Mucosa of stomach (tissue), 1 donor: Measurements from ENCODE around the gene KARS1.

Experiments used
- H3K27me3 ChIP-seq: one replicate; pipeline ENCODE4 v1.7.0; 2013; ENCODE audit warnings: mild to moderate bottlenecking, low read length; ENCODE audit not compliant: control insufficient read depth, insufficient read depth
- H3K36me3 ChIP-seq: one replicate; pipeline ENCODE4 v1.7.0; 2013; ENCODE audit warnings: low read length; ENCODE audit not compliant: control insufficient read depth, insufficient read depth
- H3K4me1 ChIP-seq: one replicate; pipeline ENCODE4 v1.7.0; 2013; ENCODE audit warnings: mild to moderate bottlenecking, low read length; ENCODE audit not compliant: control insufficient read depth, insufficient read depth
- H3K4me3 ChIP-seq: one replicate; pipeline ENCODE4 v1.7.0; 2013; ENCODE audit warnings: low read length
- H3K9ac ChIP-seq: one replicate; pipeline ENCODE4 v1.7.0; 2013; ENCODE audit warnings: mild to moderate bottlenecking, low read length, moderate library complexity
- H3K9me3 ChIP-seq: one replicate; pipeline ENCODE4 v1.7.0; 2013; ENCODE audit warnings: mild to moderate bottlenecking, low read length, moderate library complexity; ENCODE audit not compliant: control insufficient read depth
- donor health status: Pancreatic carcinoma.

KARS1 gene

DNA sequence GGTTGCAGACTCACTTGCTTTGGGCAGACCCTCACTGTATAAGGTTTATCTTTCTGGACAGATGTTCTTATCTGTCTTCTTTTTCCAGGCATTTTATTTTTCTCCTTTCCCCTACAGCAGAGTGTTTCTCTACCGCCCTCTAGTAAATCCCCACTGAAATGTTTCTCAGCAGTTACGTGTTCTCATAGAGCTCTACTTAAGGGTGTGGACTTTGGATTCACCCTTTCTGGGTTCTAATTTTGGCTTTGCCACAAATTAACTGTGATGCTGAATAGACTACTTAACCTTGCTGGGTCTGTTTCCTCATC, 26.3 kb downstream of the KARS1 start:
- Histone ChIP-seq H3K36me3 (peaks cover 2% of the 10 kb centered on the region), H3K9me3 (no peaks in the 10 kb centered on the region), H3K27me3 (no peaks in the 10 kb centered on the region), H3K9ac (no peak overlapping the region), H3K4me3 (no peak overlapping the region), H3K4me1 (peaks cover 7% of the 10 kb centered on the region)

DNA sequence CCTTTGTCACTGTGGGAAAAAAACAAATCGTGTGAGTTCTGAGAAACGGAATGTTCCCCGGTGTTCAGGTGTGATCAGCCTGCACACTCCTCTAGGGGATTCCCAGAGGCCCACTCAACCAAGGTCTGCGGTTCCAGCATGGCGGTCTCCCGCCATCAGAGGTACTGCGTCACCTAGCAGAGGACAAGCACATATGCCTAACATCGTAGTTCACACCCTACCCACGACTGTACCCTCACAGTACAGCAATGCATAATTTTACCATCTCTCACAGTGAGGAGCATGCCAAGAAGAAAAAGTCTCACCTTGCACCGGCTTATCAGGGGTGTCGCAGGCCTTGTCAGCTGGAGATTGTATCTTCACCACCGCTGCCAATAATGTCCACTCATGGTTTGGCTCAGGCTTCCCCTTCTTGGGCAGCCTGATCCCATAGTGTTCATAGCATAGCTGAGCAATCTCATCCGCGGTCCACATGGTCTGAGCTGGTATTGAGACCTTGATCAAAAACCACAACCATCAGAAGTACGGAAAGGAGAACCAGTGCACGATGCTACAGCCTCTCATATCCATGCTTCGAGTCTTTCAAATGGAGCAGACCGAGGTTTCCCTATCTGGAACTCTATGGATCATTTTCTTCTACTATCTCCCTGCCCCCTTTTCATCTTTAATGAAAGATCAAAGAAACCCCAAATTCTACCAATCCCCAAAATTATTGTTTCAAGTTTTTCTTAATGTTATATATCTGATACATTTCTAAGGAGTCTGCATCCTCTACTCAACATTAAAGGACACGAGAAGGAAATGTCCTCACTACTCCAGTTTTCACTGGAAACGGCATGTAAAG, 26.9 kb downstream of the KARS1 start:
- Histone ChIP-seq H3K4me3 (no peak overlapping the region), H3K27me3 (no peaks in the 10 kb centered on the region), H3K9ac (no peak overlapping the region), H3K9me3 (no peaks in the 10 kb centered on the region), H3K36me3 (no peaks in the 10 kb centered on the region), H3K4me1 (peaks cover 7% of the 10 kb centered on the region)

DNA sequence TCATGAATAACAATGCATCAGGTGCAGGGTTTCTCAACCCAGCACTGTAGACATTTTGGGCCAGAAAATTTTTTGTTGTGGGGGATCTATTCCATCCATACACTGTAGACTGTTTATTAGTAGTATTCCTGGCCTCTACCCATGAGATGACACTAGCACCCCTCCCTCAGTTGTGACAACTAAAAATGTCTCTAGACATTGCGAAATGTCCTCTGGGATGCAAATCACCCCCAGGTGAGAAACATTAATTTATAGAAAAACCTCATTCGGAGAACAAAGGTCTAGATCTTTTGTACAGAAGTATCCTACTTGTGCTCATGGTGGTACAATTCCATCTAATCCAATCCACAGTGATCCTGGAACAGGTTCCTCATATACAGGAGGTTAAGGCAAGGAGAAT, 28.7 kb downstream of the KARS1 start:
- Histone ChIP-seq H3K27me3 (no peaks in the 10 kb centered on the region), H3K4me1 (peaks cover 7% of the 10 kb centered on the region), H3K9me3 (no peaks in the 10 kb centered on the region), H3K36me3 (no peaks in the 10 kb centered on the region), H3K4me3 (no peak overlapping the region), H3K9ac (no peak overlapping the region)

DNA sequence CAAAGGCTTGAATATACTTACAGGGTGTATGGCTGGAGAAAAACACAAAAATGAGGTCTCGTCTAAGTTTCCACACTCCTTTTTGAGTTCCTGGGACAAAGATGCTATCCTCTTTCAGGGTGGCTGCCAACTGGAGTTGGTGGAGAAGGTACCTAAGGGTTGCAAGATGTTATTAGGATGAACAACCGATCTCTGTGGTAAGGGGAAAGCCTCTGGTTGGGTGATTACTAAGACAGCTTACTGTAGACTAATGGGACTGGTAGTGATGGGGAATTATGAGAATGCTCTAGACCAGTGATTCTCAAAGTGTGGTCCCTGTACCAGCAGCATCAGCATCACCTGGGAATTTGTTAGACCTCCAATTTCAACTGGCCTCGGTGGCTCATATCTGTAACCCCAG, 30.3 kb downstream of the KARS1 start:
- no peak overlapping the region for H3K4me3 ChIP-seq
- H3K36me3 ChIP-seq: no peaks in the 10 kb centered on the region
- no peak overlapping the region for H3K9ac ChIP-seq
- H3K27me3 ChIP-seq: no peaks in the 10 kb centered on the region
- peaks cover 3% of the 10 kb centered on the region for H3K4me1 ChIP-seq
- no peaks in the 10 kb centered on the region for H3K9me3 ChIP-seq

DNA sequence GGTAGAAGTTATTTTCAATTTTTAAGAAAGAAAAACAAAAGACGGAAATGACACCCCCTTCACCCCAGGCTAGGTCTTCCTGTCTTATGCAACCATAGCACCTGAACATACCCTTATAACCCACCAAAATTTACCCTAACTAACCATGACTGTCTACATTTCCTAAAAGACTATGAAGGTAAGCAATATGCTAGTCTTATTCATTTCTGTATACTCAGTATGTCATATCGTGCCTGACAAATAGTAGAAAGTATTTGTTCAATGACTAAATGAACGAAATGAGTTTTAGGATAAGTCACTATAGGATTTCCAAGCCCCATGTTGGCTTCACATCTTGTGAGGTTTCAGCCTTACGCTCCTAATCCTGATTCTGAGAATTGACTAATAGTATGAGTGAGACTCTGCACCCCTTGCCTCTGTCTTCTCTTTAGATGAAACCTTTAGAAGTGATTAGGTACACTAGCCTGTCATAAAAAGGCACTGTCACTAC, 30.9 kb downstream of the KARS1 start:
- Histone ChIP-seq H3K4me1 (no peaks in the 10 kb centered on the region), H3K4me3 (no peak overlapping the region), H3K27me3 (no peaks in the 10 kb centered on the region), H3K36me3 (no peaks in the 10 kb centered on the region), H3K9me3 (no peaks in the 10 kb centered on the region), H3K9ac (no peak overlapping the region)

DNA sequence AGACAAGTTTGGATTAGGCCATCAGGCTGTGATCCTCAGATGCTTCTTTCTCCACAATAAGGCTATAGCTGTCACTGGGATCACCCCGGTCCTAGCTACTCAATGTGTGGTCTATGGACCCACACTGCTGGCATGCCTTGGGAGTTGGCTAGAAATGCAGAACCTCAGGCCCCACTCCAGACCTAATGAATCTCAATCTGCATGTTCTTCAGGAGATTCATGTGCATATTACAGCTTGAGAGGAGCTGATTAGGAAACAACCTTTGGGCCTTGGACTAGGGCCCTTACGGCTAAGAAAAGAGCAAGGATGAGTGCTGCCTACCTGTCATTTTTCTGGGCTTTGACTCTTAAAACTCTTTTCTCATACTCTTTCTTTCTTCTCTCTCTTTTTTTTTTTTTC, 31.8 kb downstream of the KARS1 start:
- H3K27me3 ChIP-seq: no peaks in the 10 kb centered on the region
- H3K4me1 ChIP-seq: no peaks in the 10 kb centered on the region
- H3K9me3 ChIP-seq: no peaks in the 10 kb centered on the region
- H3K36me3 ChIP-seq: no peaks in the 10 kb centered on the region
- no peak overlapping the region for H3K9ac ChIP-seq
- no peak overlapping the region for H3K4me3 ChIP-seq

DNA sequence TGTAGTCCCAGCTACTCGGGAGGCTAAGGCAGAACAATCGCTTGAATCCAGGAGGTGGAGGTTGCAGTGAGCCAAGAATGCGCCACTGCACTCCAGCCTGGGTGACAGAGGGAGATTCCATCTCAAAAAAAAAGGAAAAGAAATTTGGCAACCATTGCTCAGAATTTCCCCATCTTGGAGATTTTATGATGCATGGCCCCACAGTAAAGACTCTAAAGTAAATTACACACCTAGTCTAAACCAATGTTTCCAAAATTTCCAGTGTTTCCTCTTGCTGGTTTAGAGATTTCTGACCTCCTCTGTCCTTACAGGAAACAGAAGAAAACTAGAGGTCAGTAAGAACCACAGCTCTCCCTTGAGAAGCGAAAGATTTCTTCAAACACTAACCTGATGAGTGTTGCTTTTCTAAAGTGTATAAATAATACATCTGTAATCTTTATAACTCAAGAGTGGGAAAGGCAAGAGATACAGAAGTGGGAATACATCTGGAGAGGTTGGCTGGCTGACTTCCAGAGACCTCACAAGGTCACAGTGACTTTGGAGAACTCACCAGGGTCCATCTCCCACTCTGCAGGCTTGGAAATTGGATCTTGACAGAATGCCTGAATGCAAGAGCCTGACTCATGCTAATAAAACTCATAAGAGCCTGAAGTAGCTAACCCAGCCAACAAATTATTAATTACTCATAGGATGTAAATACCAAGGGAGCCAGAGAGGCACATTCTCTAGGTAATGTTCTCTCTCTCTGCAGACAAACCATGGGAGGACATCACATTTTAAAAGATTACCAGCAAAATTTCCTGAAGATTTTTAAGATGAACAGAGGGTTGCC, 33.2 kb downstream of the KARS1 start:
- no peak overlapping the region for H3K4me3 ChIP-seq
- no peaks in the 10 kb centered on the region for H3K4me1 ChIP-seq
- no peaks in the 10 kb centered on the region for H3K9me3 ChIP-seq
- no peaks in the 10 kb centered on the region for H3K27me3 ChIP-seq
- H3K9ac ChIP-seq: no peak overlapping the region
- H3K36me3 ChIP-seq: no peaks in the 10 kb centered on the region

DNA sequence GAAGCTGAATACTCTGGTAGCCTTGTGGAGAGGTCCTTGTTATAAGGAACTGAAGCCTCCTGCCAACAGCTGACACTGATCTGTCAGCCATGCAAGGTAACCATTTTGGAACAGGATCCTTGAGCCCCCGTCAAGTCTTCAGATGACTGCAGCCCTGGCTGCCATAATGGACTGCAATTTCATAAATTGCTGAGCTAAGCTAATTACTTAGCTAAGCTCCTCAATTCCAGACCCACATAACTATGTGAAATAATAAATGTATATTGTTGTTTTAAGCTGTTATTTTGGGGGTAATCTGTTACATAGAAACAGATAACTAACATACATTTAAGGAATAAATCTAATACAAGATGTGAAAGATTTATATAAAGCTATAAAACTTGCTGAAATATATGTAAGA, 41.0 kb downstream of the KARS1 start:
- H3K9ac ChIP-seq: no peak overlapping the region
- H3K9me3 ChIP-seq: no peaks in the 10 kb centered on the region
- H3K27me3 ChIP-seq: no peaks in the 10 kb centered on the region
- H3K36me3 ChIP-seq: peaks cover 10% of the 10 kb centered on the region
- H3K4me1 ChIP-seq: no peaks in the 10 kb centered on the region
- H3K4me3 ChIP-seq: no peak overlapping the region

DNA sequence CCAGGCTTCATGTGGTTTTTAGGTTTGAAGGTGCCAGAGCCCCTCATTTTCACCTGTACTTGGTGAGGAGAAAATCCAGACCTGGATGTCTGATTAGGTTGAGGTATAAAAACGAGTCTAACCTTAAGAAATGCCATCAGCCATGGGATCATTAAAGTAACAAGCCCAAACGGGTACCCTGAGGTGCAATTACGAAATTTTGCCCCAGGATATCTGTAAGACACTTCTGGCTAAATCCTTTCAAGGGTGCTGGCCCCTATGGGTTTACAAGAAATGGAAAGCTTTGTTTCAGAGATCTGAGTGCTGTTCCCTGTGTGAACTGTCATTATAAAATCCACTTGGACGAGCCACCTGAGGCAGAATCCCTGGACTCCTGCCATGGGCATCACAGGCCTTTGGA, 44.2 kb downstream of the KARS1 start:
- Histone ChIP-seq H3K9ac (no peak overlapping the region), H3K36me3 (peaks cover 15% of the 10 kb centered on the region), H3K4me1 (no peaks in the 10 kb centered on the region), H3K9me3 (no peaks in the 10 kb centered on the region), H3K4me3 (no peak overlapping the region), H3K27me3 (no peaks in the 10 kb centered on the region)

DNA sequence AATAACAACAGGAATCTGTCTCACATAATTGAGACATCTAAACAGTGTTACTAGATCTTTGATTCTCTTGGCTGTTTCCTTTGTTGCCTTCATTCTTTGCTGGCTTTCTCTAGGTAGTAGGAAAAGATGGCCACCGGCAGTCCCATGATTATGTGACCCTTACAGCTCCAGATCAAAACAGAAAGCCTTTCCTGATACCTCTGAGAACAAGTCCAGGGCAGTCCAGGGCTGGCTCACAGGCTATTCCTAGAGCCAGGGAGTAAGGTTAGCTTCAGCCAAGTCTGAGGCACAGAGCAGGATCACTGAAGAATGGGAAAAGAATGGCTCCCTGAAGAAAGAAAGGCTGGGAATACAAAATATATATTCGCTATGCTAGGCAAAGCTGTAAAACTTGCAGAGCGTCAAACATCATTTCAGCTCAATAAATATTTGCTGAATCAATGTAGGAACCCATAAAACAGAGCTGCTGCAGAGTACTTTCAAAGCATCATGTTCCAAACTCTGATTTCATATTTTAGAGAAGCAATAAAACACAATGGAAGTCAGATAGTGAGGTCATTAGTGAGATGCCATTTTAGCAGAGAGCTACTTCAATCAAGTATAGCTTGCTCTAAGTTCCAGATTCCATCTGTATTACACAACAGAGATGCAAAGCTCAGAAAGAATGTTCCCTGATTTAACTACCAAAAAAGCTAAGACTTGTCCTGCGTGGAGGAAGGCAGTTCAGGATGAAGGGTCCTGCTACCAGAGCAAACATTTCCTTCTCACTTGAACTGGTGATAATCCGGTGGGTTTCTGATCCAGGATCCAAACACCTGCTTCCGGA, 47.8 kb downstream of the KARS1 start:
- no peak overlapping the region for H3K4me3 ChIP-seq
- no peak overlapping the region for H3K9ac ChIP-seq
- no peaks in the 10 kb centered on the region for H3K9me3 ChIP-seq
- H3K27me3 ChIP-seq: no peaks in the 10 kb centered on the region
- peaks cover 15% of the 10 kb centered on the region for H3K36me3 ChIP-seq
- no peaks in the 10 kb centered on the region for H3K4me1 ChIP-seq

DNA sequence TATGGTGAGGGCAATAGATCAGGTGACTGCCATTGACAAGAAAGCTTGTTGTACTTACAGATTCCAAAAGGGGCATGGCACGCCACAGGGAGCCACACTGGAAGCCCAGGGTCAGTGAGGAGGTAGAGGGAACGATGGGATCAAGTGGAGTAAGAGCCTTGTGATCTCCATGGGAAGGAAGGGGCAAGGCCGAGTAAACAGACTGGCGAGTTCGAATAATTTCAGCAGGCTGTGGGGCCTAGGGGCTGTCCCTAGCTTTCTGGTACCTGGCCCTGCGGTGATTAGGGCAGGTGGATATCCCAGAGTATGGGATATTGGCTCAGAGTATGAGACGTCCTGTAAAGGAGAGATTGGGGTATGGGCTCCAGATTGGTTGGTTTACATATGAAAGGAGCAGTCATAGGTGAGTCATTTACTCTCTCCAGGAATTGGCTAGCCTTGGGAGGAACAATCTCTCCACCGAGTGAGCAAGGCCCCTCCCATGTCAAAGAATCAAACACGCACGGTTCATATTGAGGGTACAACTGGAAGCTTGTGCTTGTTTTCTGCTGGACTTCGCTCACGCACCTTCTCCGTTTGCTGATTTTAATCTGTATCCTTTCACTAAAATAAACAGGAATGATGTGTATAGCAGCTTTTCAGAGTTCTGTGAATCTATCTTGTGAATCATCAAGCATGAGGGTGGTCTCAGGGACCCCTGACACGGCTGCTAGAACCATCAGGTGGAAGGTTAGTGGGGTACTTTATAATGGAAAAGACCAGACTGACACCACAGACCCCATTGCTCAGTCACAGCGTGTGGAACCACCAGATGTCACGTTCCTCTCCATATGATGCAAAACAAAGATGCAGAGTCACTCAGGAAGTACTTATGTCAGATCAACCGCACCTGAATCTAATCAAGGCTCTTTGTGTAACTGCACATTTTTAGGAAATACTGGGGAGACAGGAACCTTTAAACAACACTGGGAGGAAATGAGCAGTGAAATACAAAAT, 53.3 kb downstream of the KARS1 start:
- H3K9ac ChIP-seq: no peak overlapping the region
- no peaks in the 10 kb centered on the region for H3K9me3 ChIP-seq
- no peaks in the 10 kb centered on the region for H3K4me1 ChIP-seq
- H3K27me3 ChIP-seq: no peaks in the 10 kb centered on the region
- H3K36me3 ChIP-seq: no peaks in the 10 kb centered on the region
- H3K4me3 ChIP-seq: no peak overlapping the region
